IMR-90 (cell line): ENCODE measurements around the gene TREM2. TPM values are rescaled to one million over a fixed set of nuclear protein-coding genes. Genes with fewer than 3 reads are reported as not detected.
"Not testable (repeated sequence)": the region's sequence is repeated elsewhere in the genome, so short reads cannot be mapped to it uniquely, and the experiment has no call there.

ENCODE experiments used
- ATAC-seq: fragments of 200-7000 bp; cut with Tn5 transposase; 2 replicates; pipeline ENCODE4 v1.9.1; 2020; ENCODE audit warnings: low read depth, mild to moderate bottlenecking, moderate library complexity
- BruUV-seq: library from RNA; stranded (reverse); fragments of 400-500 nt; replicated peaks from 2 replicates; lab custom pipeline; 2021; lab: Mats Ljungman, UMichigan
- CTCF ChIA-PET: fragments of 300-600 bp; formaldehyde crosslinking; extraction: SDS; loops from one replicate; lab custom pipeline; 2021; ENCODE audit warnings: antibody characterized with exemption; lab: Yijun Ruan, JAX
- POLR2A ChIA-PET: fragments of 300-600 bp; sonication (Branson Sonifier 250); formaldehyde crosslinking; loops from one replicate; lab custom pipeline; 2022; ENCODE audit warnings: antibody characterized with exemption; ENCODE audit not compliant: unreplicated experiment; lab: Charles Lee
- DNase-seq: peaks from one replicate; pipeline ENCODE4 v3.0.0; 2013
- H2AFZ ChIP-seq: replicated peaks from 2 replicates; pipeline ENCODE3; 2013; ENCODE audit warnings: low read length, mild to moderate bottlenecking; ENCODE audit not compliant: poor library complexity
- H2AK5ac ChIP-seq: 2 replicates; pipeline ENCODE4 v1.6.1; 2013; ENCODE audit warnings: low read depth, low read length, inconsistent platforms
- H2AK9ac ChIP-seq: replicated peaks from 2 replicates; pipeline ENCODE3; 2013; ENCODE audit warnings: mild to moderate bottlenecking, low read depth, low read length, moderate library complexity; ENCODE audit not compliant: poor library complexity
- H2BK120ac ChIP-seq: 2 replicates; pipeline ENCODE4 v1.6.1; 2013; ENCODE audit warnings: low read depth, low read length, inconsistent platforms
- H2BK15ac ChIP-seq: 3 replicates; pipeline ENCODE4 v1.6.1; 2013; ENCODE audit warnings: low read depth, low read length, inconsistent platforms
- H2BK20ac ChIP-seq: 2 replicates; pipeline ENCODE4 v1.6.1; 2013; ENCODE audit warnings: low read depth, mild to moderate bottlenecking, inconsistent platforms, low read length, moderate library complexity
- H2BK5ac ChIP-seq: 2 replicates; pipeline ENCODE4 v1.6.1; 2013; ENCODE audit warnings: mild to moderate bottlenecking, low read depth, low read length, inconsistent platforms; ENCODE audit not compliant: poor library complexity, severe bottlenecking
- H3K14ac ChIP-seq: replicated peaks from 2 replicates; pipeline ENCODE4 v1.6.1; 2013; ENCODE audit warnings: low read depth, low read length, inconsistent platforms
- H3K18ac ChIP-seq: 2 replicates; pipeline ENCODE4 v1.6.1; 2013; ENCODE audit warnings: low read depth, low read length, control low read depth
- H3K23ac ChIP-seq: 2 replicates; pipeline ENCODE4 v1.6.1; 2013; ENCODE audit warnings: low read depth, low read length, inconsistent platforms
- H3K27ac ChIP-seq: 2 replicates; pipeline ENCODE4 v1.5.1; 2013; ENCODE audit warnings: mild to moderate bottlenecking, control low read depth, low read length; ENCODE audit not compliant: insufficient read depth
- H3K27me3 ChIP-seq: 2 replicates; pipeline ENCODE4 v1.6.1; 2013; ENCODE audit warnings: low read length; ENCODE audit not compliant: control insufficient read depth, insufficient read depth
- H3K36me3 ChIP-seq: 2 replicates; pipeline ENCODE4 v1.6.1; 2013; ENCODE audit warnings: low read length, mixed read lengths; ENCODE audit not compliant: control insufficient read depth, insufficient read depth
- H3K4ac ChIP-seq: 2 replicates; pipeline ENCODE4 v1.6.1; 2013; ENCODE audit warnings: low read depth, low read length, inconsistent platforms
- H3K4me1 ChIP-seq: 2 replicates; pipeline ENCODE4 v1.6.1; 2013; ENCODE audit warnings: low read length, mixed read lengths; ENCODE audit not compliant: control insufficient read depth, insufficient read depth
- H3K4me2 ChIP-seq: 2 replicates; pipeline ENCODE4 v1.6.1; 2013; ENCODE audit warnings: low read depth, mild to moderate bottlenecking, control low read depth, low read length, moderate library complexity
- H3K4me3 ChIP-seq: 2 replicates; pipeline ENCODE4 v1.5.1; 2013; ENCODE audit warnings: low read depth, mild to moderate bottlenecking, control low read depth, low read length, moderate library complexity; ENCODE audit not compliant: insufficient read depth
- H3K56ac ChIP-seq: 2 replicates; pipeline ENCODE4 v1.6.1; 2013; ENCODE audit warnings: low read length, inconsistent platforms; ENCODE audit not compliant: insufficient read depth; ENCODE audit errors: extremely low read depth
- H3K79me1 ChIP-seq, 2 experiments: 2 replicates each; pipeline ENCODE4 v1.6.1; 2013; ENCODE audit warnings: low read length in 2 of 2, inconsistent platforms in 1 of 2, low read depth in 1 of 2
- H3K9ac ChIP-seq: 2 replicates; pipeline ENCODE4 v1.6.1; 2013; ENCODE audit warnings: low read depth, low read length, control low read depth
- H3K9me1 ChIP-seq: 2 replicates; pipeline ENCODE4 v1.6.1; 2013; ENCODE audit warnings: low read length, inconsistent platforms; ENCODE audit not compliant: insufficient read depth
- H3K9me3 ChIP-seq: 2 replicates; pipeline ENCODE4 v1.6.1; 2013; ENCODE audit warnings: low read length; ENCODE audit not compliant: control insufficient read depth, insufficient read depth
- H4K20me1 ChIP-seq: 2 replicates; pipeline ENCODE4 v1.6.1; 2013; ENCODE audit warnings: low read length, inconsistent platforms; ENCODE audit not compliant: insufficient read depth
- H4K5ac ChIP-seq: 2 replicates; pipeline ENCODE4 v1.6.1; 2013; ENCODE audit warnings: mild to moderate bottlenecking, low read depth, low read length, control low read depth
- H4K8ac ChIP-seq, 2 experiments: 2 replicates each; pipeline ENCODE4 v1.6.1; 2013; ENCODE audit warnings: low read depth in 2 of 2, low read length in 2 of 2, control low read depth in 1 of 2, inconsistent platforms in 1 of 2
- H4K91ac ChIP-seq: 2 replicates; pipeline ENCODE4 v1.6.1; 2013; ENCODE audit warnings: low read depth, low read length, inconsistent platforms; ENCODE audit not compliant: insufficient read depth
- FOS ChIP-seq: fragments of 150-350 bp; IDR thresholded peaks from 2 replicates; pipeline ENCODE4 v1.6.1; 2016; ENCODE audit warnings: low read depth, low read length
- MAZ ChIP-seq: IDR thresholded peaks from 2 replicates; pipeline ENCODE4 v1.6.1; 2012; ENCODE audit warnings: low read depth, mild to moderate bottlenecking, low read length, improper control_type of control experiment, moderate library complexity, borderline replicate concordance
- USF2 ChIP-seq: fragments of 150-350 bp; IDR thresholded peaks from 2 replicates; pipeline ENCODE4 v1.6.1; 2017; ENCODE audit warnings: mild to moderate bottlenecking, antibody characterized with exemption, low read length, low read depth
- WGBS, 2 experiments: methylation state at CpG; one replicate each; pipeline versions ENCODE4 v1.1.5 to v1.1.7; 2013; ENCODE audit warnings: missing lambda C conversion rate in 2 of 2; ENCODE audit not compliant: insufficient read length in 1 of 2; ENCODE audit errors: extremely low coverage in 2 of 2; 5-methylcytosine and 5-hydroxymethylcytosine counted together
- dilution Hi-C: fragments of 300-500 bp; cut with HindIII; formaldehyde crosslinking; loops from one replicate; pipeline ENCODE4 v1.14.3; 2018; ENCODE audit warnings: low sequenced_read_pairs; ENCODE audit not compliant: unreplicated experiment
- in situ Hi-C: fragments of 300-500 bp; cut with MboI; formaldehyde crosslinking; loops from 3 replicates; pipeline ENCODE4 v1.14.3; 2019; ENCODE audit warnings: low sequenced_read_pairs, inconsistent platforms, mixed read lengths
- intact Hi-C: fragments of 100-400 bp; cut with micrococcal nuclease; formaldehyde crosslinking; loops from 2 replicates; pipeline ENCODE4 v1.10.0; 2022
- polyA plus RNA-seq, 3 experiments: library from polyadenylated mRNA; depleted of rRNA; stranded (reverse); fragments of >200 nt; gene quantifications; 2 replicates each; pipeline ENCODE4 v1.2.3, GENCODE V29; 2012; ENCODE audit warnings: low replicate concordance in 1 of 3
- total RNA-seq: library from RNA; depleted of rRNA; stranded (reverse); fragments of >200 nt; gene quantifications from 2 replicates; pipeline ENCODE4 v1.2.3, GENCODE V29; 2012

TREM2 gene
- total and polyA plus RNA-seq, 2 of the 4 experiments (the other 2 are of a cell fraction): not detected

- in situ Hi-C loops (loop anchor here (10.0 kb wide), 1 partner anchor 95 kb away; no protein-coding TSS in a partner anchor), dilution Hi-C loops (no loop called here), intact Hi-C loops (no loop called here)
- no peak for ATAC-seq
- no peak overlapping the region for H4K91ac ChIP-seq
- no peak overlapping the region for H3K56ac ChIP-seq
- WGBS, 2 experiments: 71% methylated on average over 1 of the region's 2 CpGs; no CpG with 5 or more reads in 1 of the 2 experiments
- no peaks in the 10 kb centered on the region for H4K20me1 ChIP-seq
- TF ChIP-seq FOS (no peak), USF2 (no peak), MAZ (no peak)
- BruUV-seq: no TSS peak
- no peak overlapping the region for H2AK9ac ChIP-seq
- no peaks in the 10 kb centered on the region for H3K79me1 ChIP-seq
- CTCF ChIA-PET: no interaction called here
- no peaks in the 10 kb centered on the region for H3K9me1 ChIP-seq
- no peak overlapping the region for H4K8ac ChIP-seq
- H3K27me3 ChIP-seq: peaks cover 21% of the 10 kb centered on the region
- no peak overlapping the region for H2BK15ac ChIP-seq
- no peak overlapping the region for H3K14ac ChIP-seq
- no peak overlapping the region for H2BK120ac ChIP-seq
- H3K4me2 ChIP-seq: no peak overlapping the region
- DNase-seq: no peak
- POLR2A ChIA-PET: no interaction called here
- H3K4ac ChIP-seq: no peak overlapping the region
- H3K9me3 ChIP-seq: peaks cover 3% of the 10 kb centered on the region
- no peaks in the 10 kb centered on the region for H3K36me3 ChIP-seq
- no peak overlapping the region for H2BK5ac ChIP-seq
- H3K4me3 ChIP-seq: no peak overlapping the region
- no peak overlapping the region for H3K23ac ChIP-seq
- no peak overlapping the region for H2AFZ ChIP-seq
- no peak overlapping the region for H3K18ac ChIP-seq
- no peak overlapping the region for H2BK20ac ChIP-seq
- no peak overlapping the region for H3K27ac ChIP-seq
- H3K4me1 ChIP-seq: no peaks in the 10 kb centered on the region
- no peak overlapping the region for H3K9ac ChIP-seq
- H4K5ac ChIP-seq: no peak overlapping the region
- no peak overlapping the region for H2AK5ac ChIP-seq
Observed at GRCh38 chr6:41189967-41190366, 27.1 kb upstream of the TREM2 start.

- intact Hi-C loops, H3K14ac ChIP-seq, H4K5ac ChIP-seq: not testable (repeated sequence)
Observed at GRCh38 chr6:41189046-41189445, 26.1 kb upstream of the TREM2 start.

More at GRCh38 chr6:41189046-41189445, 26.1 kb upstream of the TREM2 start:
- H2BK20ac ChIP-seq, H3K36me3 ChIP-seq, H3K9ac ChIP-seq, H3K9me1 ChIP-seq, CTCF ChIA-PET, H3K18ac ChIP-seq, H3K23ac ChIP-seq, H2AK9ac ChIP-seq, H3K79me1 ChIP-seq, H3K9me3 ChIP-seq, H3K27ac ChIP-seq, H2BK120ac ChIP-seq, H3K4me2 ChIP-seq, BruUV-seq, H2BK5ac ChIP-seq, H3K4ac ChIP-seq, POLR2A ChIA-PET, dilution Hi-C loops, DNase-seq, H4K20me1 ChIP-seq, H2BK15ac ChIP-seq, ATAC-seq, H2AK5ac ChIP-seq, H2AFZ ChIP-seq, H3K56ac ChIP-seq, H3K4me1 ChIP-seq, H4K91ac ChIP-seq, H4K8ac ChIP-seq, H3K4me3 ChIP-seq: not testable (repeated sequence)
- H3K27me3 ChIP-seq: peaks cover 21% of the 10 kb centered on the region
- in situ Hi-C loops: loop anchor here (10.0 kb wide), 1 partner anchor 94 kb away; no protein-coding TSS in a partner anchor
